Transverse colon (tissue), 4 donors: ENCODE results near the gene FAIM2. TPM values are rescaled to one million over a fixed set of nuclear protein-coding genes. Genes with fewer than 3 reads are reported as not detected.

Experiments
- DNase-seq: peaks from one replicate; pipeline ENCODE4 v3.0.0-alpha.2; 2019
- H3K27ac ChIP-seq, 4 donors: fragments of 200-600 bp; sonication (generic); 2 replicates each; pipeline ENCODE4 v1.5.1; 2016 to 2018; ENCODE audit warnings: inconsistent platforms in 4 of 4
- H3K27me3 ChIP-seq: fragments of 200-600 bp; sonication (generic); 2 replicates; pipeline ENCODE4 v1.5.1; 2017; ENCODE audit warnings: inconsistent platforms
- H3K36me3 ChIP-seq, 4 donors: fragments of 200-600 bp; sonication (generic); 2 replicates each; pipeline ENCODE4 v1.5.1; 2017 to 2019; ENCODE audit warnings: inconsistent platforms in 4 of 4
- H3K4me1 ChIP-seq, 4 donors: fragments of 200-600 bp; sonication (generic); 2 replicates each; pipeline ENCODE4 v1.5.1; 2017 to 2020; ENCODE audit warnings: inconsistent platforms in 4 of 4
- H3K4me3 ChIP-seq, 4 donors: fragments of 200-600 bp; sonication (generic); 1 replicate in 1 of 4; 2 replicates in 3 of 4; pipeline versions ENCODE4 v1.5.1 to v1.6.1; 2017 to 2019; ENCODE audit warnings: inconsistent platforms in 4 of 4
- H3K9me3 ChIP-seq, 2 donors: fragments of 200-600 bp; sonication (generic); 2 replicates each; pipeline ENCODE4 v1.5.1; 2017 to 2019; ENCODE audit warnings: inconsistent platforms in 2 of 2
- CTCF ChIP-seq, 5 experiments: fragments of 200-600 bp in 3 of 5; fragments of 450-650 bp in 2 of 5; sonication (generic) in 3 of 5; IDR thresholded peaks; 1 replicate in 2 of 5; 2 replicates in 3 of 5; pipeline ENCODE4 v1.5.1; 2016 to 2017; ENCODE audit warnings: antibody characterized with exemption in 5 of 5, inconsistent platforms in 3 of 5, mild to moderate bottlenecking in 2 of 5, moderate library complexity in 1 of 5
- EP300 ChIP-seq: sonication (generic); formaldehyde crosslinking; IDR thresholded peaks from one replicate; pipeline ENCODE4 v1.6.1; 2017; ENCODE audit warnings: antibody characterized with exemption, low read depth
- POLR2A ChIP-seq: fragments of 450-650 bp; IDR thresholded peaks from one replicate; pipeline ENCODE4 v1.6.1; 2016; ENCODE audit warnings: antibody characterized with exemption, mild to moderate bottlenecking, moderate library complexity
- POLR2AphosphoS5 ChIP-seq, 3 donors: sonication (generic); formaldehyde crosslinking; IDR thresholded peaks; one replicate each; pipeline ENCODE4 v1.6.1; 2016; ENCODE audit warnings: antibody characterized with exemption in 3 of 3
- WGBS, 2 donors: methylation state at CpG; one replicate each; pipeline ENCODE4 v1.1.5; 2018; ENCODE audit warnings: low coverage in 1 of 2; 5-methylcytosine and 5-hydroxymethylcytosine counted together
- in situ Hi-C, 4 donors: fragments of 200-750 bp; cut with MboI; loops; one replicate each; pipeline versions ENCODE4 v1.15.0 to v1.15.1; 2017; ENCODE audit warnings: low sequenced_read_pairs in 3 of 4, low pct_ligation_motif_present in 1 of 4, low pct_unique_long_range_greater_than_20kb in 1 of 4
- intact Hi-C: fragments of 100-400 bp; cut with DNase I; formaldehyde crosslinking; loops from one replicate; pipeline ENCODE4 v1.15.1; 2023; ENCODE audit warnings: low total_unique reads
- total RNA-seq, 4 donors: library from RNA; depleted of rRNA; stranded (reverse); fragments of >200 nt; gene quantifications; one replicate each; pipeline ENCODE4 v1.1.0, GENCODE V29; 2016

The FAIM2 gene
- total RNA-seq, 4 donors from 2014 or later, result 1.5 to 2.8 (median 2.5) TPM

GRCh38 chr12:49917788-49918173 lies 14.1 kb upstream of the FAIM2 start:
- in situ Hi-C loops, result no loop called here
- 85% methylated on average over 5 of the region's 5 CpGs; no CpG with 5 or more reads in 1 of the 2 donors for WGBS, 2 donors
- Histone ChIP-seq H3K4me1 (no peaks in the 10 kb centered on the region), H3K36me3 (no peaks in the 10 kb centered on the region), H3K9me3 (no peaks in the 10 kb centered on the region), H3K27me3 (no peaks in the 10 kb centered on the region), H3K4me3 (no peak overlapping the region), H3K27ac (no peak overlapping the region)
- intact Hi-C loops, result no loop called here
- no peak for TF ChIP-seq CTCF (IDR thresholded peaks at IDR 0.05)
- no peak for TF ChIP-seq EP300
- TF ChIP-seq POLR2AphosphoS5 (IDR thresholded peaks at IDR 0.05), result no peak
- TF ChIP-seq POLR2A, result no peak
- DNase-seq, result no peak

- Histone ChIP-seq H3K27me3 (no peaks in the 10 kb centered on the region), H3K4me1 (no peaks in the 10 kb centered on the region), H3K4me3 (no peak overlapping the region), H3K9me3 (no peaks in the 10 kb centered on the region), H3K36me3 (no peaks in the 10 kb centered on the region), H3K27ac (no peak overlapping the region)
- 85 to 90% methylated on average over 2 to 12 of the region's 12 CpGs for WGBS, 2 donors
- no peak for DNase-seq
- intact Hi-C loops, result no loop called here
- TF ChIP-seq POLR2AphosphoS5 (IDR thresholded peaks at IDR 0.05) (no peak), EP300 (no peak), POLR2A (no peak), CTCF (IDR thresholded peaks at IDR 0.05) (no peak)
- in situ Hi-C loops, result no loop called here
Measured at GRCh38 chr12:49917166-49917787, 13.6 kb upstream of the FAIM2 start.

- no peak overlapping the region for H3K27ac ChIP-seq
- TF ChIP-seq POLR2AphosphoS5 (IDR thresholded peaks at IDR 0.05) (no peak), EP300 (no peak), CTCF (IDR thresholded peaks at IDR 0.05) (no peak), POLR2A (no peak)
- H3K4me1 ChIP-seq, result no peaks in the 10 kb centered on the region
- H3K4me3 ChIP-seq, result no peak overlapping the region
- H3K9me3 ChIP-seq, result no peaks in the 10 kb centered on the region
- H3K36me3 ChIP-seq, result no peaks in the 10 kb centered on the region
- intact Hi-C loops, result no loop called here
- 74 to 80% methylated on average over 4 to 8 of the region's 8 CpGs for WGBS, 2 donors
- no peak for DNase-seq
- in situ Hi-C loops, result no loop called here
- H3K27me3 ChIP-seq, result no peaks in the 10 kb centered on the region
Measured at GRCh38 chr12:49916129-49916919, 12.6 kb upstream of the FAIM2 start.

GRCh38 chr12:49912345-49913255 lies 8.9 kb upstream of the FAIM2 start:
- no peak overlapping the region for H3K4me3 ChIP-seq
- H3K27me3 ChIP-seq, result no peaks in the 10 kb centered on the region
- no peaks in the 10 kb centered on the region for H3K4me1 ChIP-seq
- H3K27ac ChIP-seq, result no peak overlapping the region
- no peak for TF ChIP-seq POLR2A
- TF ChIP-seq EP300, result no peak
- H3K9me3 ChIP-seq, result no peaks in the 10 kb centered on the region
- no peaks in the 10 kb centered on the region for H3K36me3 ChIP-seq
- no peak for DNase-seq
- intact Hi-C loops, result no loop called here
- in situ Hi-C loops, result no loop called here
- 75 to 100% methylated on average over 2 to 16 of the region's 16 CpGs for WGBS, 2 donors
